Keratinocyte (primary cell): Measurements from ENCODE around the gene COQ8A.

ENCODE experiments used
- EZH2 ChIP-seq: IDR thresholded peaks from one replicate; pipeline ENCODE4 v1.6.1; 2012; ENCODE audit warnings: inconsistent platforms, mild to moderate bottlenecking, low read length, moderate library complexity
- TF ChIP-seq, protein P1 (sequence below), 3 experiments: IDR thresholded peaks in 1 of 3; conservative IDR thresholded peaks in 1 of 3; optimal IDR thresholded peaks in 1 of 3; 2 replicates in 2 of 3; 3 replicates in 1 of 3; pipeline versions ENCODE3 to v1.5.1; 2011; ENCODE audit warnings: low read length in 3 of 3, mild to moderate bottlenecking in 3 of 3, moderate library complexity in 2 of 3, control low read depth in 1 of 3, inconsistent platforms in 1 of 3; ENCODE audit not compliant: insufficient read depth in 2 of 3; ENCODE audit errors: extremely low read depth in 1 of 3

DNA sequence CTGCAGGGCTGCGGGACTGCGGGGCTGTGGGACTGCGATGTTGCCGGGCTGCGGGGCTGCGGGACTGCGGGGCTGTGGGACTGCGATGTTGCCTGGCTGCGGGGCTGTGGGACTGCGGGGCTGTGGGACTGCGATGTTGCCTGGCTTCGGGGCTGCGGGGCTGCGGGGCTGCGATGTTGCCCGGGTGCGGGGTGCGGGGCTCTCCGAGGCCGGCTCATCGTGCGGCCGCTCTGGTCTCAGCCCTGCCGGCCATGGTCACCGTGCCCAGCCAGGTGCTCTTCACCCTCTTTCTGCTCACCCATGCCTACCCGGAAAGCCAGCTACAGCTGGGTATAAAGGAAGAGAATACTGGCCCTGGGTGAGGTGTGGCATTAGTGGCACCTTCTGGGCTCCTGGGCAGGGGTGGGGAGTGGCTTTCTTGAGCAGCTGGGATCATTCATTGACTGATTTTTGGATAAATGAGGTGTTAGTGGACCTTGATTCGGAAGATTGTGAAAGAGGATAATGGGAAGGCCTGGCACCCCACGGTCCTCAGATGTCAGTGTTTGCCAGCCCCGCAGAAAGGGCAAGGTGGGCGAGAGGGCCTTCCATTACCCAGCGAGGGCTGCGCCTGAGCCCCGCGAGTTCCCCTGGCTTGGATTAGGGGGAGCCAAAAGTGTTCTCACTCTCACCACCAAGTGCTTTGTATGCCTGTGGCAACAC is 36.3 kb downstream of the COQ8A start:
- TF ChIP-seq, protein P1, sequence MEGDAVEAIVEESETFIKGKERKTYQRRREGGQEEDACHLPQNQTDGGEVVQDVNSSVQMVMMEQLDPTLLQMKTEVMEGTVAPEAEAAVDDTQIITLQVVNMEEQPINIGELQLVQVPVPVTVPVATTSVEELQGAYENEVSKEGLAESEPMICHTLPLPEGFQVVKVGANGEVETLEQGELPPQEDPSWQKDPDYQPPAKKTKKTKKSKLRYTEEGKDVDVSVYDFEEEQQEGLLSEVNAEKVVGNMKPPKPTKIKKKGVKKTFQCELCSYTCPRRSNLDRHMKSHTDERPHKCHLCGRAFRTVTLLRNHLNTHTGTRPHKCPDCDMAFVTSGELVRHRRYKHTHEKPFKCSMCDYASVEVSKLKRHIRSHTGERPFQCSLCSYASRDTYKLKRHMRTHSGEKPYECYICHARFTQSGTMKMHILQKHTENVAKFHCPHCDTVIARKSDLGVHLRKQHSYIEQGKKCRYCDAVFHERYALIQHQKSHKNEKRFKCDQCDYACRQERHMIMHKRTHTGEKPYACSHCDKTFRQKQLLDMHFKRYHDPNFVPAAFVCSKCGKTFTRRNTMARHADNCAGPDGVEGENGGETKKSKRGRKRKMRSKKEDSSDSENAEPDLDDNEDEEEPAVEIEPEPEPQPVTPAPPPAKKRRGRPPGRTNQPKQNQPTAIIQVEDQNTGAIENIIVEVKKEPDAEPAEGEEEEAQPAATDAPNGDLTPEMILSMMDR (optimal IDR thresholded peaks at IDR 0.05 in 1 of 3, IDR thresholded peaks at IDR 0.05 in 1 of 3, conservative IDR thresholded peaks at IDR 0.05 in 1 of 3; ENCODE audit: extremely low read depth in 1 of 3, insufficient read depth in 2 of 3, low read length in 3 of 3): no peak
- no peak for TF ChIP-seq EZH2
